Measurements from ENCODE around the gene EID3.
"Not testable (repeated sequence)": the region's sequence is repeated elsewhere in the genome, so short reads cannot be mapped to it uniquely, and the experiment has no call there.

Gene EID3

DNA sequence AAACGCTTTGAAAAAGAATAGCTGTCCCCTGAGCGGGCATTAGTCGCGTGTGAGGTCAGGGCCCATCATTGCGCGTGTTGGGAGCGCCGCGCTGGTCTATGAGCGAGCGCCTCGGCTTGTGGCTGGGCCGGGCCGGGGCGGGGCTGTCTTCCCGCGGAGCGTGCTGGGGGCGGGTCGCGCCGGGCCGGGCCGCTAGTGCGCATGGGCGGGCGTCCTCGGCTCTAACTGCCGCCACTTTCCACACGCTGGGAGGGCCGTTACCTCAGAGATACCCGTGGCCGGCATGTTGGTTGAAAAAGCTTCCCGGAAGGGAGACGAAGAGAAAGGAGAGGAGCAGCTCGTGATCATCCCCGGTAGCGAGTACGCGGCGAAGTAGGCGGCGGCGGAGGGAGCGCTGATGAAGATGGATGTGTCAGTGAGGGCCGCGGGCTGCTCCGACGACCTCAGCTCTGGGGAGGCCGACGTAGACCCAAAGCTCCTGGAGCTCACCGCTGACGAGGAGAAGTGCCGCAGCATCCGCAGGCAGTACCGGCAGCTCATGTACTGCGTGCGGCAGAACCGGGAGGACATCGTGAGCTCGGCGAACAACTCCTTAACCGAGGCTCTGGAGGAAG lies at the start of gene EID3:
Gene EID3 (plus strand): TSS at position 202 of the 614 bp plus-strand sequence. CDS start 196 bp downstream, at position 398.
- peak; percentile 96 for DNase-seq (ENCODE audit: low spot score)

DNA sequence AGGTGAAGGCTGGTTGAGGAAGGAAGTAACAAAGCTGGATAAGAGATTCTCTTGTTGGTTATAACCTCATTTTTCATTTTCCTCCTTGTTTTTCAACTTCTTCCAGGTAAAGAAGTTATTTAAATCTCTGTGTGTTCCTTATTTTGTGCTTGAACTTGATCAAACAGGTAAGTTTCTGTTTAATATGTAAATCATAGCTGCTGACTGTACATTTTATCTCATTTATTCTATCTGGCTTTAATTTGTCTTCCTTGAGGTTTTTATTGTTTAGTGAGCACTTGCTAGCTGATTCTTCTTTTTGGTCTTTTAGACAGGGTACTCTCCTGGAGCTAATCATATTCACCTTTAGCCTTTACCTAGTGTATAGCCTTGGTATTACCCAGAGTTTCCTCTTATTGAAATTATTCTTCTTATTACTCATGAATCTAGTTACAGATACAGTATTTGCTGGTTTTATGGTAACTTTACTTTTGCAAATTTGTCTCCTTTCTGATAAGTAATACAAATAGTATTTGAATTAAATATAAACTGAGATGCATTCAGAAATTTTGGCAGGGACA lies 45.5 kb upstream of the EID3 start:
- no peak for DNase-seq (ENCODE audit: low spot score)

- DNase-seq (ENCODE audit: low spot score) = no peak
Measured at GRCh38 chr12:104258476-104259067, 45.0 kb upstream of the EID3 start.

GRCh38 chr12:104263026-104263425 lies 40.5 kb upstream of the EID3 start:
- no peak for DNase-seq (ENCODE audit: low spot score)

DNA sequence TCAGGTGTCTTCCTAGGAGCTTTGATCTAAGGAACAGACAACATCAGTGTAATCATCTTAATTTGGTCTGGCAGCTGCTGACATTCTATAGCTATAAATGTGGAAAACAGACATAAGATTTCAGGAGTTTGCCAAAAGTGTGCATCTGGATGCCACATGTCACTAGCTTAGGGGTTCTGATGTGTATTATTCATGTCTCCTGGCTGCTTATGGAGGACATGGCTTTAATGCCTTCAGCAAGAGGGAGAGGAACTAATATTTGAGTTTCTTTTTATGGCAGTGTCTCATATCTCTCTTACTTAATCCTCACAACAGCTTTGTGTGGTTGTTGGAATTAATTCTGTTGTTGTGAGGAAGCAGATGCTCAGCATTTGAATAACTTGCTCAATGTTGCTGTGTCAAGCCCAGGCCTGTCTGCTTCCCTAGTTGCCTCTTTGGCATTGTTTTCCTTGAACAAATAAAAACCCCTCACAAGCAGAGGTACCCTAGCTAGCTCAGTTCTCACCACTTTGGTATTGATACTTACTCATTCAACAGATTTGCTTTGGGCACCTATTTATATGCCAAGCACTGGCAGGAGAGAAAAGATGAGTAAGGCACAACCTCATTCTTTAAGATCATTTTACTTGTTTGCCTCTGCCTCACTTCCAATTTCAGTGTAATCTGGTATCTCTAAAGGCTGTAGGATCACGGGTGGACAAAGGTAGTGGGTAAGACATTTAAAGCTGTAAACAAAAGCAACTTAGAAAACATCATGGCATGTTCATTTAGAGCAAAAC lies 39.8 kb upstream of the EID3 start:
- DNase-seq (ENCODE audit: low spot score) = peak; percentile 45

DNA sequence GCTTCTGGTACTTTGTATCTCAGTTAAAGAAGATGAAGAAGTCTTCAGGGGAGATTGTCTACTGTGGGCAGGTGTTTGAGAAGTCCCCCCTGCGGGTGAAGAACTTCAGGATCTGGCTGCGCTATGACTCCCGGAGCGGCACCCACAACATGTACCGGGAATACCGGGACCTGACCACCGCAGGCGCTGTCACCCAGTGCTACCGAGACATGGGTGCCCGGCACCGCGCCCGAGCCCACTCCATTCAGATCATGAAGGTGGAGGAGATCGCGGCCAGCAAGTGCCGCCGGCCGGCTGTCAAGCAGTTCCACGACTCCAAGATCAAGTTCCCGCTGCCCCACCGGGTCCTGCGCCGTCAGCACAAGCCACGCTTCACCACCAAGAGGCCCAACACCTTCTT lies 38.1 kb upstream of the EID3 start:
- not testable (repeated sequence) for DNase-seq (ENCODE audit: low spot score)

DNA sequence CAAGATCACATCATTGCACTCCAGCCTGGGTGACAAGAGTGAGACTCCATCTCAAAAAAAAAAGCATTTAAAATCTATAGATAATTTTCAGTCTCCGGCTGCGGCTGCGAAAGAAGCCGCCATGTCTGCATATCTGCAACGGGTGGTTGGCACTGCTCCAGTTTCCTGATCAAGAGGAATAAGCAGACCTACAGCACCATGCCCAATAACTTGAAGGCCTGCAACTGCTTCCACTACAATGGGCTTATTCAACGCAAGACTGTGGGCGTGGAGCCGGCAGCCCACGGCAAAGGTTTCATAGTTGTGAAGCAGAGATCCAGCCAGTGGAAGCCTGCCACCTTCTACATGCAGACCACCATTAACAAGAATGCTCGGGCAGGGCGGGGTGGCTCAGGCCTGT lies 30.6 kb upstream of the EID3 start:
- DNase-seq (ENCODE audit: low spot score) = no peak

DNA sequence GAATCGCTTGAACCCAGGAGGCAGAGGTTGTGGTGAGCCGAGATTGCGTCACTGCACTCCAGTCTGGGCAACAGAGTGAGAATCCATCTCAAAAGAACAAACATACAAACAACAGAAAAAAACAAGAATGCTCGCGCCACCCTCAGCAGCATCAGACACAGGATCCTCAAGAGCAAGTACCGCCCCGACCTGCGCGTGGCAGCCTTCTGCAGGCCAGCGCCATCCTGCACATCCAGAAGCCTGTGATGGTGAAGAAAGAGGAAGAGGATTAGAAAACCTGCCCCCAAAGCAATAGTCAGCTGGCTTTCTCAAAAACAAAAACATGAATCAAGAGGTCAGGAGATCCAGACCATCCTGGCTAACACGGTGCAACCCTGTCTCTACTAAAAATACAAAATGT lies 30.0 kb upstream of the EID3 start:
- no peak for DNase-seq (ENCODE audit: low spot score)

DNA sequence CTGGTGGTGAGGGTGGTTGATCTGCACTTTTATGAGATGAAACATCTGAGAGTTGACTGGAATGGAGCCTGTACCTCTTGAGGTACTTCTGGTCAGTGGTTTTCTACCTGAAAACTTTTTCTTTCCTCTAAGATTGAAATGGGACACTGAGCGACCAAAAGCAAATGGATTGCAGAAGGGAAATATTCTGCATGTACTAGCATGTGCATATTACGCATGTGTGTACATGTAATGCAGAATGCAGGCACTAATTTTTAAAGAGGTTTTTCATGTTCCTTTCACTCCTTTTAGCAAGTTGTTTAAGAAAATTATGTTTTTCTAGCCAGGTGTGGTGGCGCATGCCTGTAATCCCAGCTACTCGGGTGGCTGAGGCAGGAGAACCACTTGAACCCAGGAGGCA lies 28.7 kb upstream of the EID3 start:
- DNase-seq (ENCODE audit: low spot score) = no peak

DNA sequence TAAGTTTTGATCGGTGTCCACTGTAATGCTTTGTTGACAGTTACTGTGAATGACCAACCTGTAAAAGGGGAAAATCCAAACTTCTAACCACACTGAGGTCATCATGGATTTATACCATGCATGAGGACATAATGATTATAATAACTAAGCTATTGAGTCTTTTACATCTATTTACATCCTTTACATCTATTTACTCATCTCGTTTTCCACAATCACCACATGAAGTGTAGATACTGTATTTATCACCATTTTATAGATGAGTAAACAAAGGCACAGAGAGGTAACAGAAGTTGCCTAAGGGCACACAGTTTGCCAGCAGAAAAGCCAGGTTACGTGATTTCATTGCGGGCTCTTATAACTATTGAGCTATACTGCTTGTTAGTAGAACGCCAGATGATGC lies 27.9 kb upstream of the EID3 start:
- no peak for DNase-seq (ENCODE audit: low spot score)

DNA sequence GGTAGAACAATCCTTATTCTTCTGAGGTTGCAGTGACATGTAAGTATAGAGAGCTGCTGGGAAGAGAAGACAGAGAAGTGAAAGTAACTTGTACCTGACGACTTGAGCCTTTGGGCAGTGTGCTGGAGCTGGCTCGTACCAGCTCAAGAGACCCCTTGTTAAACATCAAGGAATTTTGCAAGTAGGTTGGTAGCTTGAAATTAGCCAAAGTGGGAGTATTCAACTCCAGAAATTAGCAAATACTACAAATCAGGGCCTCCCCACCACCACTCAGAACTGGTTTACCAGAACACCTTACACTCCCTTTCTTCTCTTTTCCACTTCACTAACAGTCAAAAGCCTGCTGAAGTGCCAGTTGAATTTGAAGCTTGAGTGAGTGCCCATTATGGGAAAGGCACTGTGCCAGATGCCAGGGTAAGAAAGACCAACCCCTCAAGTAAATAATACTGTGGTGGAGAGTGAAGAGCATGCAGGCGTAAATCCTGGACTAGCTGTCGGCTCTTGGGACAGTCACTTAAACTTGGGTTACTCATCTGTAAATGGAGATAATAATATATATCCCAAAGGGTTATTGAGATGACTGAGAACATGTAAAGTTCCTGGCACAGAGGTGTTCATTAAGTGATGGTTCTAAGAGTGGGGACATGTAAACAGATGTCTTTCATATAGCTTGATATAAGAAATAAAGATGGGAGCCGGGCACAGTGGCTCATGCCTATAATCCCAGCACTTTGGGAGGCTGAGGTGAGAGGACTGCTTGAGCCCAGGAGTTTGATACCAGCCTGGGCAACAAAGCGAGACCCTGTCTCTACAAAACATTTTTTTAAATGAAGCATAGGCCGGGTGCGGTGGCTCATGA lies 27.0 kb upstream of the EID3 start:
- no peak for DNase-seq (ENCODE audit: low spot score)

GRCh38 chr12:104279164-104279563 lies 24.4 kb upstream of the EID3 start:
- DNase-seq (ENCODE audit: low spot score) = no peak

- DNase-seq (ENCODE audit: low spot score) = no peak
Measured at GRCh38 chr12:104280111-104280510, 23.4 kb upstream of the EID3 start.

- peak; percentile 65 for DNase-seq (ENCODE audit: low spot score)
Measured at GRCh38 chr12:104280717-104281458, 22.7 kb upstream of the EID3 start.

DNA sequence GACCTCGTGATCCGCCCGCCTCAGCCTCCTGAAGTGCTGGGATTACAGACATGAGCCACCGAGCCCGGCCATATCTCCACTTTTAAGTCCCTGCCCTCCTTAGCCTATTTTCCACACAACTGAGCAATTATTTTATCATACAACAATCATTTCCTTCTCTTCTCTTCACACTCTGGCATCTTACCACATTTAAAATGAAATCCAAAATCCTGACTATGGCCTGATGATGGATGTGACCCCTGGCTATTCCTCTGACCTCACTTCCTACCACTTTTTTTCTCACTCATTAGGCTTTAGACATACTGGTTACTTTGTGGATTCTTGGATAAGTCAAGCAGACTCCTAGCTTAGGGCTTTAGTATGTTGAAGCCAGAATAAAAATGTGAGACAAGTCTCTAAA lies 21.9 kb upstream of the EID3 start:
- no peak for DNase-seq (ENCODE audit: low spot score)

GRCh38 chr12:104282109-104282508 lies 21.4 kb upstream of the EID3 start:
- DNase-seq (ENCODE audit: low spot score) = no peak

DNA sequence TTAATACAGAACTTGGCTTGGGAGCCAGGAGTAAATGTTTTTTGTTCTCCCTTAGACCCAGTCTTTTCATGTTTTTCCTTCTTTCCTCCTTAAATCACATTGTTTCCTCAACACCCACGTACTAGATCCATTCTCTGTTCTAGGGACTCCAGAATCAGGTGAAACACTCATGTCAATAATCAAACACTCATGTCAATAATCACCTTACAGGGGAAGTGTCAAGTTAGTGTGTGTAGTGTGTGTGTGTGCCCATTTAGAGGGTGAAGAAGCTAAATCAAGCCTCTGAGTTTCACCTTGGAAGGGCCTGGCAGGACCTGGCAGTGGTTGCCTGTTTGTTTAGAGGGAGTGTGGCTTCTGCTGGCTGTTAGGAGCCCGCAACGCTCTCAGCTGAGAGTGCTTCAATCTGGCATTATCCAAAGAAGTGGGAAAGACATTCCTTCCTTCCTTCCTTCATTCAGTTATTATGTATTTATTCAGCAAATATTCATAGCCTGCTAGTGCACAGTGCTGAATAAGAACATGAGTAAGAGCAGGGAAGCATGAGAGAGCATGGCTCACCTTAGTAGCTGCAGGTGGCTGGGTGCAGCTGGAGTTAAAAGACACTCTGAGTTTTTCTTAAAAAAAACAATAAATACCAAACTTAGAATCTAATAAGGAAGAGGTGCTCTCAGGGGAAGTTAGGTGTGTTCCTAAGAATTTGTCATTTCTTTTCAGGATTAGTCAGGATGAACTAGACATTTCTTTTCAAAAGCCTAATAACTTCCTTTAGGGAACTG lies 17.6 kb upstream of the EID3 start:
- no peak for DNase-seq (ENCODE audit: low spot score)

DNA sequence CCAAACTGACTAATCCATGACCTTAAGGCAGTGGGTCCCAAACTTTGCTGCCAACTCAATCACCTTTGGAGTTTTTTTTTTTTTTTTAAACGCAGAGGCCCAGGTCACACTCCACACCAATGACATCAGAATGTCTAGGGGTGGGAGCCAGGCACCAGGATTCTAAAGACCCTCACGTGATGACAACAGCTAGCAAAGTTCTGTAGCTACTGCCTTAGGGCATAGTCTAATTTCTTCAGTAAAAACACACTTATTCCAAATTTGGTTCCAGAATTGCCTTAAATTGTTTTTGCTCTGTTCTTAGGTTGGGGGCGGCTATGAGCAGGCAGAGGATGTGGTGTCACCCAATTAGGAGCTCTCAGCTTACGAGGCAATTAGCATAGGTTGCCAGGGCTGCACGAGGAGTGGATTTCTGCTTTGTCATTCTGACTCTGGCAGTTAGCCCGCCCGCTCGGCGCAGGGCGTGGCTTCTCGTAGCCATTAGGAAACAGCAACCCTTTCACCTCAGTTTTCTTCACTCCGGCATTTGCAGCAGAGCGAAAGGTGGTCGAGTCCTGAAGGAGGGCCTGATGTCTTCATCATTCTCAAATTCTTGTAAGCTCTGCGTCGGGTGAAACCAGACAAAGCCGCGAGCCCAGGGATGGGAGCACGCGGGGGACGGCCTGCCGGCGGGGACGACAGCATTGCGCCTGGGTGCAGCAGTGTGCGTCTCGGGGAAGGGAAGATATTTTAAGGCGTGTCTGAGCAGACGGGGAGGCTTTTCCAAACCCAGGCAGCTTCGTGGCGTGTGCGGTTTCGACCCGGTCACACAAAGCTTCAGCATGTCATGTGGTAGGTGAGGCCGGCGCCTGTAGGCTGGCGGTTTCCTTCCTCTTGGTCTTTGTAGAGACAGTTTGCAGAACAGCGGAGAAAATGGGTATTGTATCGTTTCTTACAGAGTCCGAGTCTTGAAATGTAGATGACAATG lies 16.7 kb upstream of the EID3 start:
- DNase-seq (ENCODE audit: low spot score) = peak; percentile 90

DNA sequence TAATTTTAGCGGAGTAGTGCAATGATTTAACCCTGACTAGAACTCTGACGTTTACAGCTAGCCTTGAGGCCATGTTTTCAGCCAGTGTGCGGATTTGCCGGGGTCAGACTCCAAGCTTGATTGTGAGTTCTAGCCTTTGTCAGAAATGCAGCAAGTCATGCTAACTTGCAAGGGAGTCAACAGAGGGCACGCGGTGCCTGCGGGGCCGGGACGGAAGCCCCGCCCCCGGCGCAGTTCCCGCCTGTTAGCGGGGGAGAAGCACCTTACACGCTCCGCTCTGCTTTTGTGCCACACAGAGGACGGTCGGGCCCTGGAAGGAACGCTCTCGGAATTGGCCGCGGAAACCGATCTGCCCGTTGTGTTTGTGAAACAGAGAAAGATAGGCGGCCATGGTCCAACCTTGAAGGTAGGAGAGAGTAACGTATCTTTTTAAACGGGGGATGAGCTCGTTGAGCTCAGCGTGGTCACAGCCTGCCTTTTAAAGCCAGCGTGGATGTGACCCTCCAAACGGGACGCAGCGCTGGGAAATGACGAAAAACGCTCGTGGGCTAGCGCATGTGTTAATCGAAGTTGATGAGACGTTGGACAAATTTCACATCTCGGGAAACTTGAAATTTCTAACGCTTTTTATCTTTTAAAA lies 14.8 kb upstream of the EID3 start:
- DNase-seq (ENCODE audit: low spot score) = peak; percentile 78
